ENCODE results near the gene DCDC2B.

DNA sequence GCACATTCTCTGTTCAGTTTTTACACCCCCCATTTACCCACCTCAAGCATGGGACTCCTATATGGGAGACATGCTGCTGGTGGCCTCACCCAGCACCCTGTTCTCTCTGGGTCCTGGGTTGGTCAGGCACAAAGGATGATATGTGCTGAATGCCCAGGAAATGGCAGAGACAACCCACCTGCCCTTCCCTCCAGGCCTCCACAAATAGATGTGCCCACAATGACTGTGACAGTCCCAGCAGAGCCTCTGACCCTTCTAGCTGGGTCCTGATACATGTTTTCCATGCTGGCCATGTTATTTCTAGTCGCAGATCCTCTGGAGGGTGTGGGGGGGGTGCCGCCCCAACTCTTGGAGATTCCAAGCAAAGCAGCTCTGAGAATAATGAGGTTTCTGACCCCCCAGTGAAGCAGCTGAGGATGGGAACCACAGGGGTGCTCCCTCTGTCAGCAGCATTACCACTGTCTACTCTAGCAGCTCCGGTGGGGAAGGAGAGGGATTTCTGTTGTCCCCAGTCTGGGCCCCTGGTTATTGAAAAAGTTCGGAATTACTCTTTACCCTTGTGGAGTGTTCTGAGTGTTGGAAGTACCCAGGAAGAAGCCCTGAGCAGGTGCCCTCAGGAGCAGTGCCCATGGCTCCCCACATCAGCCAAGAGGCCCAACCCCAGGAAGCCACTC lies 9.7 kb upstream of the DCDC2B start:
- TF ChIP-seq, protein P1, sequence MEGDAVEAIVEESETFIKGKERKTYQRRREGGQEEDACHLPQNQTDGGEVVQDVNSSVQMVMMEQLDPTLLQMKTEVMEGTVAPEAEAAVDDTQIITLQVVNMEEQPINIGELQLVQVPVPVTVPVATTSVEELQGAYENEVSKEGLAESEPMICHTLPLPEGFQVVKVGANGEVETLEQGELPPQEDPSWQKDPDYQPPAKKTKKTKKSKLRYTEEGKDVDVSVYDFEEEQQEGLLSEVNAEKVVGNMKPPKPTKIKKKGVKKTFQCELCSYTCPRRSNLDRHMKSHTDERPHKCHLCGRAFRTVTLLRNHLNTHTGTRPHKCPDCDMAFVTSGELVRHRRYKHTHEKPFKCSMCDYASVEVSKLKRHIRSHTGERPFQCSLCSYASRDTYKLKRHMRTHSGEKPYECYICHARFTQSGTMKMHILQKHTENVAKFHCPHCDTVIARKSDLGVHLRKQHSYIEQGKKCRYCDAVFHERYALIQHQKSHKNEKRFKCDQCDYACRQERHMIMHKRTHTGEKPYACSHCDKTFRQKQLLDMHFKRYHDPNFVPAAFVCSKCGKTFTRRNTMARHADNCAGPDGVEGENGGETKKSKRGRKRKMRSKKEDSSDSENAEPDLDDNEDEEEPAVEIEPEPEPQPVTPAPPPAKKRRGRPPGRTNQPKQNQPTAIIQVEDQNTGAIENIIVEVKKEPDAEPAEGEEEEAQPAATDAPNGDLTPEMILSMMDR (IDR thresholded peaks at IDR 0.05; ENCODE audit: borderline replicate concordance, extremely low read depth, low read length, poor library complexity, severe bottlenecking): no peak
- TF ChIP-seq EZH2 (IDR thresholded peaks at IDR 0.05; ENCODE audit: borderline replicate concordance, low read depth, low read length, severe bottlenecking): no peak

All from DND-41 (cell line).